GM23338 (cell line): ENCODE results near the gene TEX14. TPM values are rescaled to one million over a fixed set of nuclear protein-coding genes. Genes with fewer than 3 reads are reported as not detected.

Experiments used
- ATAC-seq: fragments of 200-7000 bp; cut with Tn5 transposase; 3 replicates; pipeline ENCODE4 v1.9.1; 2020
- DNase-seq: peaks from one replicate; pipeline ENCODE4 v3.0.0-alpha.2; 2015; ENCODE audit warnings: low spot score
- H2AFZ ChIP-seq: fragments of 200-600 bp; sonication (generic); 2 replicates; pipeline ENCODE4 v1.8.0; 2016; ENCODE audit warnings: antibody characterized with exemption, mild to moderate bottlenecking, moderate library complexity
- H3F3A ChIP-seq: fragments of 200-600 bp; sonication (generic); replicated peaks from 2 replicates; pipeline ENCODE4 v1.8.0; 2017; ENCODE audit warnings: antibody characterized with exemption, mixed run types, low read depth
- H3K27ac ChIP-seq: fragments of 200-600 bp; sonication (generic); 2 replicates; pipeline ENCODE4 v1.6.1; 2016; ENCODE audit warnings: low read depth
- H3K27me3 ChIP-seq: fragments of 200-600 bp; sonication (generic); 2 replicates; pipeline ENCODE4 v1.8.0; 2016; ENCODE audit warnings: mild to moderate bottlenecking, mixed run types, moderate library complexity; ENCODE audit not compliant: insufficient read depth
- H3K36me3 ChIP-seq: fragments of 200-600 bp; sonication (generic); 2 replicates; pipeline ENCODE4 v1.8.0; 2016; ENCODE audit warnings: mild to moderate bottlenecking; ENCODE audit not compliant: insufficient read depth
- H3K4me1 ChIP-seq: fragments of 200-600 bp; sonication (generic); 2 replicates; pipeline ENCODE4 v1.8.0; 2016; ENCODE audit warnings: mild to moderate bottlenecking, moderate library complexity; ENCODE audit not compliant: insufficient read depth
- H3K4me2 ChIP-seq: fragments of 200-600 bp; sonication (generic); 2 replicates; pipeline ENCODE4 v1.7.1; 2017; ENCODE audit warnings: mixed run types
- H3K4me3 ChIP-seq: fragments of 200-600 bp; sonication (generic); 2 replicates; pipeline ENCODE4 v1.6.1; 2016; ENCODE audit warnings: mixed run types
- H3K79me2 ChIP-seq: fragments of 200-600 bp; sonication (generic); replicated peaks from 2 replicates; pipeline ENCODE4 v1.8.0; 2017; ENCODE audit warnings: mild to moderate bottlenecking; ENCODE audit not compliant: insufficient read depth
- H3K9me2 ChIP-seq: fragments of 200-600 bp; sonication (generic); 2 replicates; pipeline ENCODE4 v1.8.0; 2017; ENCODE audit not compliant: insufficient read depth
- H4K20me1 ChIP-seq: fragments of 200-600 bp; sonication (generic); replicated peaks from 2 replicates; pipeline ENCODE4 v1.8.0; 2017; ENCODE audit warnings: mild to moderate bottlenecking; ENCODE audit not compliant: insufficient read depth
- H3K27ac Mint-ChIP-seq: 2 replicates; pipeline ENCODE4 v1.8.0; 2020; ENCODE audit warnings: inconsistent platforms, mild to moderate bottlenecking, moderate library complexity, mixed read lengths
- H3K27me3 Mint-ChIP-seq: 3 replicates; pipeline ENCODE4 v1.8.0; 2022; ENCODE audit warnings: low read depth, mild to moderate bottlenecking, moderate library complexity, mixed read lengths, inconsistent platforms; ENCODE audit not compliant: insufficient read depth, poor library complexity
- H3K36me3 Mint-ChIP-seq: 3 replicates; pipeline ENCODE4 v1.8.0; 2021; ENCODE audit warnings: low read depth, mild to moderate bottlenecking, inconsistent platforms, moderate library complexity, mixed read lengths
- H3K4me1 Mint-ChIP-seq: 3 replicates; pipeline ENCODE4 v1.8.0; 2020; ENCODE audit warnings: mild to moderate bottlenecking, inconsistent platforms, mixed read lengths
- H3K4me3 Mint-ChIP-seq: 3 replicates; pipeline ENCODE4 v1.8.0; 2021; ENCODE audit warnings: moderate library complexity, mild to moderate bottlenecking, inconsistent platforms, mixed read lengths
- H3K9me3 Mint-ChIP-seq: 3 replicates; pipeline ENCODE4 v1.8.0; 2020; ENCODE audit warnings: moderate library complexity, mild to moderate bottlenecking, inconsistent platforms, mixed read lengths
- CTCF ChIP-seq, 2 experiments: fragments of 200-600 bp in 1 of 2; sonication (generic) in 1 of 2; conservative IDR thresholded peaks; 2 replicates each; pipeline versions ENCODE4 v1.5.1 to v1.6.1; 2016 to 2017; ENCODE audit warnings: antibody characterized with exemption in 2 of 2, low read depth in 2 of 2, mild to moderate bottlenecking in 2 of 2, moderate library complexity in 1 of 2
- EZH2 ChIP-seq: fragments of 200-600 bp; sonication (generic); IDR thresholded peaks from one replicate; pipeline ENCODE4 v1.8.0; 2017; ENCODE audit warnings: antibody characterized with exemption, mild to moderate bottlenecking, low read depth; ENCODE audit not compliant: unreplicated experiment
- EZH2phosphoT487 ChIP-seq: fragments of 200-600 bp; sonication (generic); IDR thresholded peaks from one replicate; pipeline ENCODE4 v1.8.1; 2018; ENCODE audit warnings: antibody characterized with exemption; ENCODE audit not compliant: unreplicated experiment
- JUNB ChIP-seq: IDR thresholded peaks from one replicate; pipeline ENCODE4 v1.6.1; 2016; ENCODE audit warnings: antibody characterized with exemption; ENCODE audit not compliant: unreplicated experiment
- REST ChIP-seq: IDR thresholded peaks from one replicate; pipeline ENCODE4 v1.6.1; 2018; ENCODE audit warnings: antibody characterized with exemption; ENCODE audit not compliant: unreplicated experiment
- STAT1 ChIP-seq: IDR thresholded peaks from one replicate; pipeline ENCODE4 v1.6.1; 2016; ENCODE audit warnings: antibody characterized with exemption; ENCODE audit not compliant: unreplicated experiment
- ZNF114 ChIP-seq: fragments of 250-450 bp; sonication (Bioruptor Pico); IDR thresholded peaks from 2 replicates; pipeline ENCODE4 v1.5.0; 2020; ENCODE audit warnings: mild to moderate bottlenecking, moderate library complexity
- ZNF331 ChIP-seq: fragments of 250-450 bp; sonication (Bioruptor Pico); IDR thresholded peaks from 2 replicates; pipeline ENCODE4 v1.5.0; 2020; ENCODE audit warnings: low read depth, mild to moderate bottlenecking, moderate library complexity
- ZNF462 ChIP-seq: fragments of 250-450 bp; sonication (Bioruptor Pico); IDR thresholded peaks from 2 replicates; pipeline ENCODE4 v1.5.0; 2020; ENCODE audit warnings: mild to moderate bottlenecking, moderate library complexity
- polyA plus RNA-seq: library from polyadenylated mRNA; unstranded; fragments of >200 nt; fragmentation: Nextera tagmentation; extraction: Ambion mirVana; gene quantifications from 2 replicates; pipeline ENCODE4 v1.2.1, GENCODE V29; 2016
- total RNA-seq: library from RNA; depleted of rRNA; stranded (reverse); fragments of >200 nt; shearing (Covaris generic); gene quantifications from 2 replicates; pipeline ENCODE4 v1.2.3, GENCODE V29; 2014

The TEX14 gene
- total and polyA plus RNA-seq, 2 experiments from 2014 or later = 0.80 to 2.6 TPM

GRCh38 chr17:58525239-58525638 is 166.6 kb downstream of the TEX14 start:
- H3K27ac ChIP-seq = no peak overlapping the region
- peaks cover 11% of the 10 kb centered on the region for H3K27me3 Mint-ChIP-seq
- no peaks in the 10 kb centered on the region; the same call in 1 of the 2 replicates for H3K4me1 ChIP-seq
- H3F3A ChIP-seq = no peaks in the 10 kb centered on the region
- TF ChIP-seq JUNB = no peak
- TF ChIP-seq ZNF462 (CRISPR knock-in tag) = no peak
- no peak for TF ChIP-seq CTCF (conservative IDR thresholded peaks at IDR 0.05; ENCODE audit: low read depth in 2 of 2)
- TF ChIP-seq REST = no peak
- no peak for TF ChIP-seq ZNF114 (CRISPR knock-in tag)
- no peak for TF ChIP-seq STAT1
- TF ChIP-seq EZH2phosphoT487 = no peak
- TF ChIP-seq ZNF331 (CRISPR knock-in tag) = no peak
- TF ChIP-seq EZH2 = no peak
- H3K9me3 Mint-ChIP-seq = no peaks in the 10 kb centered on the region; the same call in 2 of the 3 replicates
- H3K27me3 ChIP-seq = no peaks in the 10 kb centered on the region
- peak overlapping the region; percentile 51; the same call in 1 of the 2 replicates for H3K4me2 ChIP-seq
- no peaks in the 10 kb centered on the region for H4K20me1 ChIP-seq
- no peak overlapping the region for H3K4me3 Mint-ChIP-seq
- no peak overlapping the region for H3K4me3 ChIP-seq
- H3K79me2 ChIP-seq = no peaks in the 10 kb centered on the region
- no peaks in the 10 kb centered on the region for H3K36me3 ChIP-seq
- H3K9me2 ChIP-seq = no peaks in the 10 kb centered on the region
- DNase-seq = peak; percentile 50
- H2AFZ ChIP-seq = peak overlapping the region; percentile 66; the same call in 1 of the 2 replicates
- H3K27ac Mint-ChIP-seq = peak overlapping the region; percentile 33; the same call in 1 of the 2 replicates
- no peaks in the 10 kb centered on the region; the same call in 2 of the 3 replicates for H3K36me3 Mint-ChIP-seq
- H3K4me1 Mint-ChIP-seq = peaks cover 42% of the 10 kb centered on the region
- ATAC-seq = no peak
